SK-N-SH (cell line): ENCODE measurements around the gene C17orf67. TPM values are rescaled to one million over a fixed set of nuclear protein-coding genes. Genes with fewer than 3 reads are reported as not detected.

Experiments used
- CTCF ChIA-PET: fragments of 300-600, 350-600 bp; formaldehyde crosslinking; extraction: SDS; loops from one replicate; lab custom pipeline; 2021; lab: Yijun Ruan, JAX
- POLR2A ChIA-PET: fragments of 350-600 bp; sonication (Branson Sonifier 250); formaldehyde crosslinking; extraction: SDS; loops from one replicate; lab custom pipeline; 2020; ENCODE audit warnings: antibody characterized with exemption, inconsistent platforms; lab: Yijun Ruan, JAX
- DNase-seq: peaks from one replicate; pipeline ENCODE4 v3.0.0; 2012
- H2AFZ ChIP-seq: fragments of 200-600 bp; sonication (generic); 2 replicates; pipeline ENCODE4 v1.8.1; 2016; ENCODE audit warnings: antibody characterized with exemption, mild to moderate bottlenecking, low read depth
- H3F3A ChIP-seq: fragments of 200-600 bp; sonication (generic); replicated peaks from 2 replicates; pipeline ENCODE3; 2016; ENCODE audit warnings: antibody characterized with exemption, mild to moderate bottlenecking; ENCODE audit not compliant: insufficient read depth
- H3K27ac ChIP-seq, 2 experiments: fragments of 200-500 bp in 1 of 2; fragments of 200-600 bp in 1 of 2; sonication (Bioruptor generic) in 1 of 2; sonication (generic), shearing (Covaris generic) in 1 of 2; 2 replicates each; pipeline versions ENCODE4 v1.5.1 to v1.6.1; 2014 to 2016; ENCODE audit warnings: low read depth in 2 of 2, inconsistent platforms in 1 of 2, low read length in 1 of 2, mild to moderate bottlenecking in 1 of 2, mixed read lengths in 1 of 2
- H3K27me3 ChIP-seq: fragments of 200-600 bp; sonication (generic), shearing (Covaris generic); 2 replicates; pipeline ENCODE4 v1.6.1; 2016; ENCODE audit warnings: mixed run types; ENCODE audit not compliant: insufficient read depth
- H3K36me3 ChIP-seq, 2 experiments: fragments of 200-500 bp in 1 of 2; fragments of 200-600 bp in 1 of 2; sonication (Bioruptor generic) in 1 of 2; sonication (generic) in 1 of 2; replicated peaks in 1 of 2; 2 replicates each; pipeline versions ENCODE3 to v1.5.1; 2014 to 2016; ENCODE audit warnings: low read length in 1 of 2, mild to moderate bottlenecking in 1 of 2; ENCODE audit not compliant: insufficient read depth in 2 of 2, control insufficient read depth in 1 of 2
- H3K4me1 ChIP-seq, 2 experiments: fragments of 200-500 bp in 1 of 2; fragments of 200-600 bp in 1 of 2; sonication (Bioruptor generic) in 1 of 2; sonication (generic), shearing (Covaris generic) in 1 of 2; 2 replicates each; pipeline versions ENCODE4 v1.5.1 to v1.6.1; 2014 to 2016; ENCODE audit warnings: low read depth in 1 of 2, low read length in 1 of 2, mixed run types in 1 of 2; ENCODE audit not compliant: insufficient read depth in 2 of 2, control insufficient read depth in 1 of 2
- H3K4me2 ChIP-seq: fragments of 200-600 bp; sonication (generic), shearing (Covaris generic); 2 replicates; pipeline ENCODE4 v1.6.1; 2017; ENCODE audit warnings: mixed run types
- H3K4me3 ChIP-seq, 2 experiments: fragments of 200-500 bp in 1 of 2; fragments of 200-600 bp in 1 of 2; sonication (Bioruptor generic) in 1 of 2; sonication (generic), shearing (Covaris generic) in 1 of 2; 2 replicates each; pipeline versions ENCODE4 v1.5.1 to v1.8.1; 2014 to 2016; ENCODE audit warnings: low read depth in 2 of 2, inconsistent platforms in 1 of 2, low read length in 1 of 2, mild to moderate bottlenecking in 1 of 2, mixed read lengths in 1 of 2, moderate library complexity in 1 of 2
- H3K79me2 ChIP-seq: fragments of 200-600 bp; sonication (generic); 2 replicates; pipeline ENCODE4 v1.8.1; 2017; ENCODE audit warnings: mild to moderate bottlenecking; ENCODE audit not compliant: insufficient read depth
- H3K9ac ChIP-seq: fragments of 200-600 bp; sonication (generic); 2 replicates; pipeline ENCODE4 v1.6.1; 2017; ENCODE audit warnings: mixed run types
- H3K9me2 ChIP-seq: fragments of 200-600 bp; sonication (generic); 2 replicates; pipeline ENCODE4 v1.6.1; 2017; ENCODE audit warnings: mixed run types
- H3K9me3 ChIP-seq: fragments of 200-600 bp; sonication (generic); 2 replicates; pipeline ENCODE4 v1.6.1; 2017; ENCODE audit warnings: mixed run types, mild to moderate bottlenecking, moderate library complexity
- H4K20me1 ChIP-seq: fragments of 200-600 bp; sonication (generic); 2 replicates; pipeline ENCODE4 v1.6.1; 2017; ENCODE audit warnings: mild to moderate bottlenecking, mixed run types; ENCODE audit not compliant: insufficient read depth
- CTCF ChIP-seq: fragments of 200-600 bp; sonication (generic); IDR thresholded peaks from 2 replicates; pipeline ENCODE4 v1.6.1; 2017; ENCODE audit warnings: antibody characterized with exemption, mild to moderate bottlenecking, moderate library complexity
- ELF1 ChIP-seq: IDR thresholded peaks from 2 replicates; pipeline ENCODE4 v1.4.0; 2012
- EP300 ChIP-seq, 2 experiments: IDR thresholded peaks; 2 replicates each; pipeline versions ENCODE4 v1.4.0 to v1.6.1; 2012; ENCODE audit warnings: borderline replicate concordance in 1 of 2, low read depth in 1 of 2, low read length in 1 of 2
- EZH2phosphoT487 ChIP-seq: fragments of 200-600 bp; sonication (generic); IDR thresholded peaks from 2 replicates; pipeline ENCODE4 v1.6.1; 2017; ENCODE audit warnings: low read depth, mixed run types, mild to moderate bottlenecking, antibody characterized with exemption, moderate library complexity, borderline replicate concordance
- FOSL2 ChIP-seq: IDR thresholded peaks from 2 replicates; pipeline ENCODE4 v1.4.0; 2012; ENCODE audit warnings: low read depth, mild to moderate bottlenecking, moderate library complexity, borderline replicate concordance
- JUND ChIP-seq: IDR thresholded peaks from 2 replicates; pipeline ENCODE4 v1.4.0; 2012
- MEF2A ChIP-seq: IDR thresholded peaks from 2 replicates; pipeline ENCODE4 v1.4.0; 2012; ENCODE audit warnings: low read depth, borderline replicate concordance
- NFIC ChIP-seq: IDR thresholded peaks from 2 replicates; pipeline ENCODE4 v1.4.0; 2012; ENCODE audit warnings: borderline replicate concordance
- REST ChIP-seq: IDR thresholded peaks from 2 replicates; pipeline ENCODE4 v1.6.1; 2012; ENCODE audit warnings: mild to moderate bottlenecking, low read depth, low read length, moderate library complexity
- SIN3A ChIP-seq: IDR thresholded peaks from 2 replicates; pipeline ENCODE4 v1.6.1; 2012; ENCODE audit warnings: low read depth, mild to moderate bottlenecking, low read length, moderate library complexity, borderline replicate concordance
- TAF1 ChIP-seq: IDR thresholded peaks from 2 replicates; pipeline ENCODE4 v1.6.1; 2012; ENCODE audit warnings: low read depth, mild to moderate bottlenecking, low read length, moderate library complexity, borderline replicate concordance
- USF1 ChIP-seq: IDR thresholded peaks from 2 replicates; pipeline ENCODE4 v1.4.0; 2012; ENCODE audit warnings: low read depth, borderline replicate concordance
- USF2 ChIP-seq: fragments of 150-350 bp; IDR thresholded peaks from 2 replicates; pipeline ENCODE4 v1.6.1; 2017; ENCODE audit warnings: antibody characterized with exemption, low read length, low read depth, borderline replicate concordance
- WGBS: methylation state at CpG from one replicate; pipeline ENCODE4 v1.1.6; 2017; ENCODE audit warnings: low lambda C conversion rate; 5-methylcytosine and 5-hydroxymethylcytosine counted together
- polyA plus RNA-seq, 3 experiments: library from polyadenylated mRNA; depleted of rRNA; stranded (reverse); fragments of >200 nt; gene quantifications; 2 replicates each; pipeline ENCODE4 v1.2.3, GENCODE V29; 2012
- TF ChIP-seq, protein P1 (sequence below): IDR thresholded peaks from 2 replicates; pipeline ENCODE4; 2012

C17orf67 gene
- polyA plus RNA-seq, 1 of the 3 experiments (the other 2 are of a cell fraction) = 1.7 TPM

DNA sequence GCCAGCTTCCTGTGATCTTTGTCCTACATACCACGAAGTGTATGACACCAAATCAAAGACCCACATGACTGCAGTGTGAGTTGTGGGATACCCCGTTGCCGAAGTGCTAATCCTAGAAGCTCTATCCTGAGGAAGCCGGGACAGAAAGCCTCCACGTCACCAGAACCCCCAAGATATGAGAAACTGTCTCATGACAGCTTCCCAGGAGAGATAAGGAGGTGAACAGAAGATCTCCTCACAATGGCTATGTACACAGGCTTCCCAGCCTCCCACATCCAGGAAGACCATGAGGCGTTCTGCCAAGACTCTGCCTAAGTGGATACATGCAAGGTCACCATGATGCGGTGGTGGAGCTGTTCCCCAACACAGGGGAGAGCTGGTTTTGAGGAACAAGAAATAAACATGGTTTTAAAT is 43.1 kb upstream of the C17orf67 start:
- H3K4me1 ChIP-seq = no peaks in the 10 kb centered on the region
- no peak overlapping the region for H3K4me2 ChIP-seq
- no peaks in the 10 kb centered on the region for H4K20me1 ChIP-seq
- ChIA-PET CTCF (interaction anchor here (0.7 to 1.2 kb wide), 4 partner anchors 9 to 63 kb away, joined by 3 read pairs; no protein-coding TSS in a partner anchor), POLR2A (no interaction called here)
- H3K27ac ChIP-seq = no peak overlapping the region
- no peaks in the 10 kb centered on the region for H3F3A ChIP-seq
- 70% methylated on average over 7 of the region's 7 CpGs for WGBS
- DNase-seq = no peak
- no peak overlapping the region for H3K4me3 ChIP-seq
- H3K9me2 ChIP-seq = no peaks in the 10 kb centered on the region
- H3K79me2 ChIP-seq = no peaks in the 10 kb centered on the region
- no peak overlapping the region for H2AFZ ChIP-seq
- no peaks in the 10 kb centered on the region for H3K27me3 ChIP-seq
- no peaks in the 10 kb centered on the region for H3K36me3 ChIP-seq
- no peak overlapping the region for H3K9ac ChIP-seq
- no peaks in the 10 kb centered on the region for H3K9me3 ChIP-seq
- TF ChIP-seq MEF2A (no peak), ELF1 (no peak), FOSL2 (no peak), USF2 (no peak), NFIC (no peak)
- TF ChIP-seq, protein P1, sequence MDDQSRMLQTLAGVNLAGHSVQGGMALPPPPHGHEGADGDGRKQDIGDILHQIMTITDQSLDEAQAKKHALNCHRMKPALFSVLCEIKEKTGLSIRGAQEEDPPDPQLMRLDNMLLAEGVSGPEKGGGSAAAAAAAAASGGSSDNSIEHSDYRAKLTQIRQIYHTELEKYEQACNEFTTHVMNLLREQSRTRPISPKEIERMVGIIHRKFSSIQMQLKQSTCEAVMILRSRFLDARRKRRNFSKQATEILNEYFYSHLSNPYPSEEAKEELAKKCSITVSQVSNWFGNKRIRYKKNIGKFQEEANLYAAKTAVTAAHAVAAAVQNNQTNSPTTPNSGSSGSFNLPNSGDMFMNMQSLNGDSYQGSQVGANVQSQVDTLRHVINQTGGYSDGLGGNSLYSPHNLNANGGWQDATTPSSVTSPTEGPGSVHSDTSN = no peak

GRCh38 chr17:56870081-56870651 is 36.4 kb upstream of the C17orf67 start:
- CTCF ChIA-PET = interaction anchor here (0.8 to 3.2 kb wide), 7 partner anchors 9 to 89 kb away, joined by 3 to 14 read pairs (median 4); no protein-coding TSS in a partner anchor
- TF ChIP-seq FOSL2 = no peak
- no peak for TF ChIP-seq USF2
- TF ChIP-seq USF1 = no peak
- TF ChIP-seq SIN3A = no peak
- no peak for TF ChIP-seq JUND
- no peak for TF ChIP-seq TAF1
- TF ChIP-seq EZH2phosphoT487 = no peak
- no peak for TF ChIP-seq REST
- TF ChIP-seq, protein P1 = no peak
- no peak for TF ChIP-seq CTCF
- TF ChIP-seq EP300 (IDR thresholded peaks at IDR 0.05; ENCODE audit: borderline replicate concordance in 1 of 2, low read depth in 1 of 2, low read length in 1 of 2) = no peak

More at GRCh38 chr17:56870081-56870651, 36.4 kb upstream of the C17orf67 start:
- Histone ChIP-seq H3K9me2 (no peaks in the 10 kb centered on the region), H2AFZ (no peak overlapping the region), H3K9ac (no peak overlapping the region), H3K9me3 (no peaks in the 10 kb centered on the region), H3K4me1 (peaks cover 0 to 5% of the 10 kb centered on the region in 2 experiments; a peak in 1 of 4 replicates), H3K4me2 (no peak overlapping the region), H4K20me1 (no peaks in the 10 kb centered on the region), H3K79me2 (no peaks in the 10 kb centered on the region), H3F3A (peaks cover 24% of the 10 kb centered on the region), H3K4me3 (no peak overlapping the region), H3K27me3 (no peaks in the 10 kb centered on the region), H3K36me3 (peaks cover 3% of the 10 kb centered on the region in 2 experiments), H3K27ac (no peak overlapping the region)
- POLR2A ChIA-PET = no interaction called here
- no peak for DNase-seq
- WGBS = 83% methylated on average over 4 of the region's 4 CpGs
